GM21576 (cell line): ENCODE data around the gene LGALS3.

ENCODE experiments used
- ATAC-seq: cut with Tn5 transposase; IDR thresholded peaks from one replicate; pipeline ENCODE4 v1.9.1; 2021; ENCODE audit warnings: mild to moderate bottlenecking, moderate library complexity; ENCODE audit not compliant: unreplicated experiment

LGALS3 gene

DNA sequence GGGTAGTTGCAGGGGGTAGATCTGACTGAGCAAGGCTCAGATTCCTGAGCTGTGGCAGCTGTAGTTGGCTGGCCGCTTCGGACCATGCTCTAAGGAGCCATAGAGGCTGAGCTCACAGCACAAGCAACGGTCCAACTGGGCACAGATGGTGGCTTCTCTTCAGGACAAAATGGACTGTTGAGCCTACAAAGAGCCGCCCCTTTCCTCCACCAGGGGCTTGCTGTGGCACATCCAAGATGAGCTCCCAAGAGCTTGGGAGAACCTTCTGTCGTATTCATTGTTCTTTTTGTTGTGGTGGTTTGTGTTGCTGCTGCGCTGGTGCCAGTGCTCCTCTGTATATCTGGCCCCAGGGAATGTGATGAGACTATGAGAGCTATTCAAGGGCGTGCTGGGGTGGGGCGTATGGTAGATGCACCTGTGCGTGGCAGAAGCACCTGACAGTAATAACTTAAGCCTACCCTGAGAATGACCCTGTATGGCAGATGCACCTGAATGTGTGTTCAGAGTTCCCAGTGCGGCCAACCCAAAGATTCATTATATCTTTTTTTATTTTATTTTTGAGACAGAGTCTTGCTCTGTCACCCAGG is 17.8 kb upstream of the LGALS3 start:
- ATAC-seq = no peak

- no peak for ATAC-seq
Observed at GRCh38 chr14:55114720-55115119, 14.3 kb upstream of the LGALS3 start.

GRCh38 chr14:55115460-55115859 is 13.6 kb upstream of the LGALS3 start:
- no peak for ATAC-seq

GRCh38 chr14:55115861-55116245 is 13.2 kb upstream of the LGALS3 start:
- no peak for ATAC-seq

GRCh38 chr14:55116246-55117030 is 12.6 kb upstream of the LGALS3 start:
- no peak for ATAC-seq

DNA sequence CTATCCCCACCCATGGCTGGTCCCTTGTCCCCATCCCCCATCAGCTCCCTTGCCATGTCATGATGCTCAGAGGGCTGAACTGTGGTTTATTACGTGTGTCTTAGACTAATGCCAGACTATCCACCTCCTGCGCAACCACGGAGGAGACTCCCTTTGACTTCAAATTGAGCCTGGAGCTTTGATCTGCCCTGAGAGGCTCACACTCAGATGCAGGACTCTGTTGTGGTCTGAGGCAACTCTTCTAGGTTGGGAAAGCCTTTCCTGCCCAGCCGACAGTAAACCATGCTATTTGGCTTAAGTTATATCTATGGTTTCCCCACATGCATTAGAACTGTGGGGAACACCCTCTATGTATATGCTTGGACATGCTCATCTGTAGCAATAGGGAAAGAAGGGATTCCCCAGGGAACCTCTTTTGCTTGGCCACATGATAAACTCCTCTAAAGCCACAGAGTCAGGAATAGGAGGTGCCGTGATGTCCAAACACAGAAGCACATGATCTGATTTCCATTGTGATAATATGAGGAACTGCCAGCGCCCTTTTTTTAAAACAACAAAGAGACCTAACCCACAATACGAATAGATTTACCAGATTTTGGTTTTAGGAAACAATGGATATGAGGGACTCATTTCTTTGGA is 11.1 kb upstream of the LGALS3 start:
- ATAC-seq = no peak

GRCh38 chr14:55118761-55119160 is 10.3 kb upstream of the LGALS3 start:
- no peak for ATAC-seq

GRCh38 chr14:55120571-55121495 is 8.2 kb upstream of the LGALS3 start:
- ATAC-seq = no peak

GRCh38 chr14:55121628-55122439 is 7.2 kb upstream of the LGALS3 start:
- no peak for ATAC-seq

DNA sequence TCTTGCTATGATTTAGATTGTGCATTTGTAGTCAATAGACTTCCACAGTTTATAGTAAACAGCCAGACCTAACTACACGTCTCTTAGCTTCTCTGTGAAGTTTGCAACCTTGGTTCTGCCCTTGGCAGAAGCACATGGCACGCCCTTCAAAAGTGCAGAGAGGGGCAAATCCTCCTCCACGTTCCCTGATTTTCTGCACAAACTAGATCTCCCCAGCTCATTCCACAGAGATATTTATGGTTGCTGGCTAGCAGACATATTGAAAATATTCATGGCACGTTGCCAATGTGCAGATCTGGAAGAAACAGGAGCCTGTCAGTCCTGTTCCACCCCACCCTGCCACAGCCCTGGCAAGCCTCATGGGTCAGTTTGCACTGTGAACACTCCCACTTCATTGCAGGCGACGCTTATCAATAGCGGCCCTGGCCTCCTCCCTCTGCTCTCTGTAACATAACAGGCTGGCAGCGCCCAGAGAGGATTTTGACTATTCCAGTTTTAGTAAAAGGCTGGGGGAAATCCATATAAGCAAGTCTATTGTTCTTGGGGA is 6.5 kb upstream of the LGALS3 start:
- ATAC-seq = no peak

DNA sequence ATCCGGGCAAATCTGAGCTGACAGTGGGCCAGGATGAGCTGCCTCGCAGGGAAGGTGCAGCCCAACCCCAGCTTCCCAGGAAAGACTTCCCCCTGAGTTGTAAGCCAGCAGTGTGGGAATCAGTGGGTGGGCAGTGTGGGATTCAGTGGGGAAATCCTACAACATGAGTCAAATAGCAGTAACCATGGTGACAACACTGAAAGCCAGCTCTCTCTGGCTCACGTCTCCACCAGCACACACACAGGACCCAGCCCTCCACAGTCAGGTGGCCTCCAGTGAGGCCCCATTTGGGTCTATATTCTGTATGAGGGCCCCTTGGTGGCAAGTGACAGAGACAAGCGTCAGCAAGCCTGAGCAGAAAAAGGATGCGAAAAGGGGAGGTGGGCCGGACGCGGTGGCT is 6.0 kb upstream of the LGALS3 start:
- ATAC-seq = no peak

GRCh38 chr14:55123852-55124639 is 5.0 kb upstream of the LGALS3 start:
- ATAC-seq = no peak

DNA sequence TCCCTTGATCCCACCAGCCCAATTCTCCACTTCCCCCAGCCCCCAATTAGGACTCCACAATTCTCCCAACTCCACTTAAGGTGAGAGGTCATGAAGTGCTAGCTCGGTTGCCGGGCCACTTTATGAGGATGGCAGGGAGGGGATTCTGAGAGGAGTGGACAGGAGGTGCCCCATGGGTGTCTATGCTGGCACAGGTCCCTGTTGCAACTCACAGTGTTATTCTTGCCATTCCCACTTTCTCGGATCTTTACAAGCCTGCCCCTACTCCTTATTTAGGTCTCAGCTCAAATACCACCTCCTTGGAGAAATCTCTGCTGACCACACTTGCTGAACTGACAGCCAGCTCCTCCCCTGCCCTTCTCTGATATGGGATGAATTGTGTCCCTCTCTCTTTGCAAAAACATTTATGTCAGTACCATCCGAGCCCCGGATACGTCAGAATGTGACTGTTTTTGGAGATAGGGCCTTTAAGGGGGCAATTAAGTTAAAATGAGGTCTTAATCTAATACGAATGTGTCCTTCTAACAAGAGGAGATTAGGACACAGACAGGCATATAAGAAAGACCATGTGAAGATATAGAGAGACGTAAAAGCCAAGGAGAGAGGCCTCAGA is 4.2 kb upstream of the LGALS3 start:
- ATAC-seq = no peak

DNA sequence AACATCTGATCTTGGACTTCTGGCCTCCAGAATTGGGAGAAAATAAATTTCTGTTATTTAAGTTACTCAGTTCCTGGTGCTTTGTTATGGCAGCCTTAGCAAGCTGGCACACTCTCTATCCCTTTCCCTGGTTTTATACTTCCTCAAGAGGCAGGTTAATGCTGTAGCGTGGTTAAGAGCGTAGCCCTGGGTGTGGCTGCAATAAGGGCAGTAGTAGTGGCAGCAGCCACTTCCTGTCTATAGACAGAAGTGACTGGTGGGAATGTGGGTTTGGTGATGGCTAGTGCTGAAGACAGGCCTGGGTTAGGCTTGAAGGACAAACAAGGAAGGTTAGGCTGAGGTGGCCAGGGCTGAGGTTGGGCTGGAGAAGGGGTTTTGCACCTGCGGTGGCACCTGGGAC is 3.6 kb upstream of the LGALS3 start:
- ATAC-seq = no peak

- no peak for ATAC-seq
Observed at GRCh38 chr14:55126034-55126433, 3.0 kb upstream of the LGALS3 start.

- no peak for ATAC-seq
Observed at GRCh38 chr14:55126932-55127459, 2.1 kb upstream of the LGALS3 start.

GRCh38 chr14:55127460-55127951 is 1.5 kb upstream of the LGALS3 start:
- ATAC-seq = no peak

DNA sequence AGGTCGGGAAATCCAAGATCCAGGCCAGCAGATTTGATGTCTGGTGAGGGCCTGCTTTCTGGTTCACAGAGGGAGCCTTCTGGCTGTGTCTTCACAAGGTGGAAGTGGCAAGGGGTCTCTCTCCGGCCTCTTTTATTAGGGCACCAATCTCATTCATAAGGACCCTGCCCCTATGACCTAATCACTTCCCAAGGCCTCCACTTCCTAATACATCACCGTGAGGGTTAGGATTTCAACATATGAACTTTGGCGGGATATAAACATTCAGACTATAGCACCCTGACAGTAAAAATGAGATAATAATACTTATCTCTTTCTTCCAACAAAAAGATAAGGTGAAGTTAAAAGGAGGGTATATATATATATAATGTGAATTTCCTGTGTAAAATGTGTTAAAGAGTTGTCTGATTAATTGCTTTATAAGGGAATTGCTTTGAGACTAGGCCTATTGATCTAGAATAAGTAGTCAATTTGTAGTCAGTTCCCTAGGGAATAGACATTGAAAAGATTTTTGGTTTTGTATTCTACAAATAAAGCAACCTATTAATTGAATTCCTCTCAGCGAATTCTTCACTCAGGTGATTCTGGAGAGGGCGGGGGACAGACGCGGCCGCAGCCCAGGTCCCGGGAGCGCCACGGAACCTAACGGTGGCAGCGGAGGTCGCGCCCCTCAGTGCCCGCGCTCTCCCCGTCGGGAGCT is 516 bp upstream of the LGALS3 start:
- no peak for ATAC-seq
